Natural killer cell (primary cell): ENCODE measurements around the gene FAM241B. TPM values are rescaled to one million over a fixed set of nuclear protein-coding genes. Genes with fewer than 3 reads are reported as not detected.

Experiments
- ATAC-seq, 3 donors: fragments of 150-1000 bp in 2 of 3; fragments of 200-7000 bp in 1 of 3; cut with Tn5 transposase; 1 replicate in 1 of 3; 2 replicates in 2 of 3; pipeline ENCODE4 v1.10.0; 2021; ENCODE audit warnings: mild to moderate bottlenecking in 2 of 3, moderate library complexity in 2 of 3
- DNase-seq, 2 donors: peaks; one replicate each; pipeline versions ENCODE4 v3.0.0 to v3.0.0-alpha.2; 2013 to 2021; ENCODE audit warnings: mixed read lengths in 1 of 2
- H3K27ac ChIP-seq: one replicate; pipeline ENCODE4 v1.5.1; 2013; ENCODE audit warnings: mild to moderate bottlenecking, low read length
- H3K27me3 ChIP-seq: one replicate; pipeline ENCODE4 v1.6.1; 2013; ENCODE audit warnings: low read length; ENCODE audit not compliant: control insufficient read depth, insufficient read depth
- H3K36me3 ChIP-seq: one replicate; pipeline ENCODE4 v1.6.1; 2013; ENCODE audit warnings: low read length; ENCODE audit not compliant: control insufficient read depth, insufficient read depth
- H3K4me1 ChIP-seq: one replicate; pipeline ENCODE4 v1.6.1; 2013; ENCODE audit warnings: low read length; ENCODE audit not compliant: control insufficient read depth, insufficient read depth
- H3K4me3 ChIP-seq: one replicate; pipeline ENCODE4 v1.5.1; 2013; ENCODE audit warnings: low read length
- H3K9me3 ChIP-seq: one replicate; pipeline ENCODE4 v1.6.1; 2013; ENCODE audit warnings: low read length; ENCODE audit not compliant: control insufficient read depth, insufficient read depth
- H3K27ac Mint-ChIP-seq, 2 donors: one replicate each; pipeline ENCODE4 v1.8.0; 2022; ENCODE audit warnings: mild to moderate bottlenecking in 2 of 2, mixed read lengths in 2 of 2, moderate library complexity in 1 of 2
- H3K27me3 Mint-ChIP-seq, 2 donors: one replicate each; pipeline ENCODE4 v1.8.0; 2022; ENCODE audit warnings: low read depth in 2 of 2, mixed read lengths in 2 of 2
- H3K36me3 Mint-ChIP-seq: one replicate; pipeline ENCODE4 v1.8.0; 2022; ENCODE audit warnings: mixed read lengths
- H3K4me1 Mint-ChIP-seq, 2 donors: one replicate each; pipeline ENCODE4 v1.8.0; 2022; ENCODE audit warnings: mixed read lengths in 2 of 2
- H3K4me3 Mint-ChIP-seq: one replicate; pipeline ENCODE4 v1.8.0; 2022; ENCODE audit warnings: mild to moderate bottlenecking, moderate library complexity, mixed read lengths
- H3K9me3 Mint-ChIP-seq, 2 donors: one replicate each; pipeline ENCODE4 v1.8.0; 2022; ENCODE audit warnings: mixed read lengths in 2 of 2
- WGBS: methylation state at CpG from one replicate; pipeline ENCODE4 v1.1.7; 2013; ENCODE audit warnings: missing lambda C conversion rate; ENCODE audit not compliant: insufficient coverage; 5-methylcytosine and 5-hydroxymethylcytosine counted together
- intact Hi-C: fragments of 100-400 bp; cut with micrococcal nuclease; formaldehyde crosslinking; loops from one replicate; pipeline ENCODE4 v1.14.2; 2022
- total RNA-seq, 4 donors: library from RNA; stranded (reverse); fragments of 120-200 nt in 1 of 4; gene quantifications; one replicate each; pipeline versions ENCODE4 v1.2.3 to v1.2.4, GENCODE V29; 2013 to 2022
- TF ChIP-seq, protein P1 (sequence below): fragments of 200-600 bp; IDR thresholded peaks from one replicate; pipeline ENCODE4 v1.8.0; 2022; ENCODE audit warnings: antibody characterized with exemption

The FAM241B gene
- total RNA-seq, 3 donors from 2014 or later (not counting 1 experiment from before 2014, with no cell fraction given) = 1.1 to 1.3 TPM; not detected in 1

DNA sequence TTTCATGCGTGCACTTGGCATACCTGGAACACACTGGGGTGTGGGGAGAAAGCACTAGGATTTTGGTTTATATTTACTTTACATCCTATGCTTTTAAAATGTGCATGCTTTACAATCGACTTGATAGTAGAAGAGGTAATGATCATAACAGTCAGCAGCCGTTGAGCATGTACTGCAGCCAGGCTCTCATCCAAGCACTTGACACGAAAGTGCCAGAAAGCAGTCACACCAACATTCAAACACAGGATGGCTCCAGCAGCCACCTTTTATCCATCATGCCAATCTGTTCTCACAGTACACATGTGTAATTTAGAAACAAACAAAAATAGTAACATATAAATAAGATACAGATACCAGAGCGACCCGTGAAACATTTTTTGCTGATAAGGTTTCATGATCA, 1.2 kb upstream of the FAM241B start:
- Mint-ChIP-seq H3K4me3 (peak overlapping the region; percentile 35), H3K9me3 (no peaks in the 10 kb centered on the region), H3K27me3 (peaks cover 6 to 14% of the 10 kb centered on the region in 2 donors), H3K36me3 (peaks cover 3% of the 10 kb centered on the region), H3K4me1 (peaks cover 5 to 7% of the 10 kb centered on the region in 2 donors), H3K27ac (no peak overlapping the region)
- H3K9me3 ChIP-seq = no peaks in the 10 kb centered on the region
- ATAC-seq = no peak
- intact Hi-C loops = no loop called here
- H3K4me1 ChIP-seq = peaks cover 13% of the 10 kb centered on the region
- 77% methylated on average over 6 of the region's 6 CpGs for WGBS
- peaks cover 8% of the 10 kb centered on the region for H3K27me3 ChIP-seq
- H3K27ac ChIP-seq = no peak overlapping the region
- DNase-seq = no peak
- no peaks in the 10 kb centered on the region for H3K36me3 ChIP-seq
- TF ChIP-seq, protein P1, sequence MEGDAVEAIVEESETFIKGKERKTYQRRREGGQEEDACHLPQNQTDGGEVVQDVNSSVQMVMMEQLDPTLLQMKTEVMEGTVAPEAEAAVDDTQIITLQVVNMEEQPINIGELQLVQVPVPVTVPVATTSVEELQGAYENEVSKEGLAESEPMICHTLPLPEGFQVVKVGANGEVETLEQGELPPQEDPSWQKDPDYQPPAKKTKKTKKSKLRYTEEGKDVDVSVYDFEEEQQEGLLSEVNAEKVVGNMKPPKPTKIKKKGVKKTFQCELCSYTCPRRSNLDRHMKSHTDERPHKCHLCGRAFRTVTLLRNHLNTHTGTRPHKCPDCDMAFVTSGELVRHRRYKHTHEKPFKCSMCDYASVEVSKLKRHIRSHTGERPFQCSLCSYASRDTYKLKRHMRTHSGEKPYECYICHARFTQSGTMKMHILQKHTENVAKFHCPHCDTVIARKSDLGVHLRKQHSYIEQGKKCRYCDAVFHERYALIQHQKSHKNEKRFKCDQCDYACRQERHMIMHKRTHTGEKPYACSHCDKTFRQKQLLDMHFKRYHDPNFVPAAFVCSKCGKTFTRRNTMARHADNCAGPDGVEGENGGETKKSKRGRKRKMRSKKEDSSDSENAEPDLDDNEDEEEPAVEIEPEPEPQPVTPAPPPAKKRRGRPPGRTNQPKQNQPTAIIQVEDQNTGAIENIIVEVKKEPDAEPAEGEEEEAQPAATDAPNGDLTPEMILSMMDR = no peak
- no peak overlapping the region for H3K4me3 ChIP-seq

DNA sequence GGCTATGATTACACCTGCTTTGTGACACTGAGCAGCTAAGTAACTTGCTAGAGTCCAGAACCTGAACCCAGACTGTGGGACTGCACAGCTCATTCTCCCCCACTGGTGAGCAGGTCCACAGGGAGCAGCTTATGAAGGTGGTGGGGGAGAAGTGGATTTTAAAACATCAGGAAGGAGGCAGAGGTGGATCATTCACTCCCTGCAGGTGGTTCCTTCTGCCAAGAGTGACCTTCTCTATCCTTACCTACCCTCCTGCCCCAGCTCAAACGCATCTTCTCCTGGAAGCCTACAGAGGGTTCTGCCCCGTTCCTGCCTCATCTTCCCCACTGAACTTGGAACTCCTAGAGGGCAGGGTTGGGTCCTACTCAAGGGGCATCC, 539 bp upstream of the FAM241B start:
- Mint-ChIP-seq H3K27me3 (peaks cover under 1 to 14% of the 10 kb centered on the region in 2 donors), H3K4me3 (peak overlapping the region; percentile 68), H3K36me3 (no peaks in the 10 kb centered on the region), H3K27ac (no peak overlapping the region), H3K9me3 (no peaks in the 10 kb centered on the region), H3K4me1 (peaks cover under 1 to 2% of the 10 kb centered on the region in 2 donors)
- Histone ChIP-seq H3K4me1 (peaks cover 13% of the 10 kb centered on the region), H3K27ac (no peak overlapping the region), H3K36me3 (no peaks in the 10 kb centered on the region), H3K27me3 (peaks cover 8% of the 10 kb centered on the region), H3K9me3 (no peaks in the 10 kb centered on the region), H3K4me3 (no peak overlapping the region)
- ATAC-seq = no peak
- TF ChIP-seq, protein P1 = no peak
- 53% methylated on average over 2 of the region's 2 CpGs for WGBS
- intact Hi-C loops = no loop called here
- peak in 1 of 2 donors; percentile 23 for DNase-seq

DNA sequence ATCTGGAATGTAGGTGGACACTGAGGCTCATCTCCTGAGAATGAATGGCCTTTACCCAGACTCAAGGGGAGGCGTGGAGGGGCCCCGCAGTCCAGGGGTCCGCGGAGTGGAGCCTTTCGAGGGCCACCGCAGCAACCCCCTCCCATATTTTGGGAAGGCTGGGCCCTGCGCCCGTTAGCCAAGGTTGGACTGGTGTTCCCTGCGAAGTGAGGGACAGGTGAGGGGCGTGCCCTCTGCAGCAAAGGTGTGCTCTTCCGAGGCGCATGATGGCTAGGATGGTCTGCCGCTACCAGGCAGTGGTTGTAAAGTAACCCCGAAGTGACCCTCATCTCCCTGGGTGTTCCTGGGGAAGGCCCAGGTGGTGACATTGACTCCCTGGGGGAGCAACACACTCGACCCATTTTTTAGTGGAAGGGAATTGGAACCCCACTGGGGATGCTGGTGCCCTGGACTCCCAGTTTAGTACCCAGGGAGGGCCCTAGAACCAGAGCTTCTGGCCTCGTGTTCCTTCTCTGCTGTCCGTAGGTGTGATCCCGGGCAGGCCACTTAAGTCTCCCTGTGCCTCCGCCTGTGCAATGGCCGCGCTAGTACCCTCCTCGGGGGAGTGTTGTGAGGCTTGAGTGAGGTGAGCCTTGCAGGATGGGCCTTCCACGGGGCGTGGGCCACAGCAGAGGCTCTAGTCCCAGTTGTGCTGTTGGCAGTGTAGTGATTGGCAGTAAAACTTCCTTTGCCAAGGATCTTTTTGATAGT, 779 bp downstream of the FAM241B start:
- intact Hi-C loops = no loop called here
- Histone ChIP-seq H3K4me3 (peak overlapping the region; percentile 14), H3K9me3 (no peaks in the 10 kb centered on the region), H3K36me3 (no peaks in the 10 kb centered on the region), H3K27ac (no peak overlapping the region), H3K4me1 (peaks cover 13% of the 10 kb centered on the region), H3K27me3 (peaks cover 8% of the 10 kb centered on the region)
- H3K4me3 Mint-ChIP-seq = peak overlapping the region; percentile 65
- no peaks in the 10 kb centered on the region for H3K9me3 Mint-ChIP-seq
- no peak overlapping the region for H3K27ac Mint-ChIP-seq
- DNase-seq (no peak), ATAC-seq (no peak)
- TF ChIP-seq, protein P1 = no peak
- H3K36me3 Mint-ChIP-seq = no peaks in the 10 kb centered on the region
- H3K27me3 Mint-ChIP-seq = peaks cover 0 to 11% of the 10 kb centered on the region in 2 donors
- WGBS = 85% methylated on average over 24 of the region's 24 CpGs
- H3K4me1 Mint-ChIP-seq = no peaks in the 10 kb centered on the region
